MM.1S (cell line): ENCODE data around the gene FGF18.
A peak's percentile ranks its signal among the peaks of the same experiment; 100 is the strongest.
"Not testable (repeated sequence)": the region's sequence is repeated elsewhere in the genome, so short reads cannot be mapped to it uniquely, and the experiment has no call there.

Source experiments
- DNase-seq: peaks from one replicate; pipeline ENCODE4 v3.0.0-alpha.2; 2015
- H2AFZ ChIP-seq: fragments of 300-600 bp; sonication (generic); 2 replicates; pipeline ENCODE4 v1.6.0; 2016; ENCODE audit warnings: antibody characterized with exemption, low read length
- H3F3A ChIP-seq: fragments of 300-600 bp; sonication (generic); 2 replicates; pipeline ENCODE4 v1.6.1; 2016; ENCODE audit warnings: mild to moderate bottlenecking, antibody characterized with exemption, low read length, moderate library complexity, mixed read lengths; ENCODE audit not compliant: insufficient read depth
- H3K27ac ChIP-seq: fragments of 300-600 bp; sonication (generic); 2 replicates; pipeline ENCODE4 v1.5.1; 2016; ENCODE audit warnings: mild to moderate bottlenecking, low read length
- H3K27me3 ChIP-seq: fragments of 300-600 bp; sonication (generic); replicated peaks from 2 replicates; pipeline ENCODE4 v1.6.0; 2016; ENCODE audit warnings: low read length; ENCODE audit not compliant: insufficient read depth
- H3K36me3 ChIP-seq: fragments of 300-600 bp; sonication (generic); replicated peaks from 2 replicates; pipeline ENCODE4 v1.6.1; 2016; ENCODE audit warnings: mild to moderate bottlenecking, low read length, mixed read lengths; ENCODE audit not compliant: insufficient read depth
- H3K4me1 ChIP-seq: fragments of 300-600 bp; sonication (generic); 2 replicates; pipeline ENCODE4 v1.6.1; 2016; ENCODE audit warnings: low read length, mixed read lengths
- H3K4me2 ChIP-seq: fragments of 300-600 bp; sonication (generic); 2 replicates; pipeline ENCODE4 v1.6.0; 2016; ENCODE audit warnings: low read depth, low read length
- H3K4me3 ChIP-seq: fragments of 300-600 bp; sonication (generic); 2 replicates; pipeline ENCODE4 v1.5.1; 2016; ENCODE audit warnings: low read length, mixed read lengths
- H3K79me2 ChIP-seq: fragments of 300-600 bp; sonication (generic); 2 replicates; pipeline ENCODE4 v1.6.1; 2016; ENCODE audit warnings: mixed run types, low read length, mixed read lengths
- H3K9ac ChIP-seq: fragments of 300-600 bp; sonication (generic); 2 replicates; pipeline ENCODE4 v1.6.1; 2016; ENCODE audit warnings: low read length, mixed read lengths
- H3K9me2 ChIP-seq: fragments of 300-600 bp; sonication (generic); replicated peaks from 2 replicates; pipeline ENCODE4 v1.6.1; 2016; ENCODE audit warnings: mild to moderate bottlenecking, low read length, mixed read lengths; ENCODE audit not compliant: insufficient read depth
- H3K9me3 ChIP-seq: fragments of 300-600 bp; sonication (generic); replicated peaks from 2 replicates; pipeline ENCODE4 v1.6.1; 2016; ENCODE audit warnings: mild to moderate bottlenecking, low read length, mixed read lengths; ENCODE audit not compliant: insufficient read depth
- H4K20me1 ChIP-seq: fragments of 300-600 bp; sonication (generic); 2 replicates; pipeline ENCODE4 v1.6.1; 2016; ENCODE audit warnings: mild to moderate bottlenecking, low read length, moderate library complexity, mixed read lengths; ENCODE audit not compliant: insufficient read depth
- CTCF ChIP-seq: fragments of 300-600 bp; sonication (generic); IDR thresholded peaks from 2 replicates; pipeline ENCODE4 v1.5.1; 2016; ENCODE audit warnings: antibody characterized with exemption, low read length, mixed read lengths
- EZH2 ChIP-seq: fragments of 300-600 bp; sonication (generic); optimal IDR thresholded peaks from 2 replicates; pipeline ENCODE3; 2017; ENCODE audit warnings: low read depth, mild to moderate bottlenecking, antibody characterized with exemption, low read length, mixed read lengths
- EZH2phosphoT487 ChIP-seq: fragments of 300-600 bp; sonication (generic); IDR thresholded peaks from 2 replicates; pipeline ENCODE4 v1.6.1; 2018; ENCODE audit warnings: antibody characterized with exemption, low read length

FGF18 gene, protein sequence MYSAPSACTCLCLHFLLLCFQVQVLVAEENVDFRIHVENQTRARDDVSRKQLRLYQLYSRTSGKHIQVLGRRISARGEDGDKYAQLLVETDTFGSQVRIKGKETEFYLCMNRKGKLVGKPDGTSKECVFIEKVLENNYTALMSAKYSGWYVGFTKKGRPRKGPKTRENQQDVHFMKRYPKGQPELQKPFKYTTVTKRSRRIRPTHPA

GRCh38 chr5:171418982-171419687 is at the start of gene FGF18:
TSS of gene FGF18 (plus strand) at chr5:171419647. CDS start at chr5:171420200, 553 bp downstream.
- H3K4me1 ChIP-seq, result peaks cover 11% of the 10 kb centered on the region
- no peaks in the 10 kb centered on the region for H3K9me3 ChIP-seq
- peak within 1 kb of the TSS; percentile 81 for H3K4me2 ChIP-seq
- H3K36me3 ChIP-seq, result no peaks in the 10 kb centered on the region
- H4K20me1 ChIP-seq, result peaks cover 15% of the 10 kb centered on the region
- H3K79me2 ChIP-seq, result no peaks in the 10 kb centered on the region
- no peaks in the 10 kb centered on the region for H3K9me2 ChIP-seq
- H3K9ac ChIP-seq, result no peak within 1 kb of the TSS
- peak within 1 kb of the TSS; percentile 57 for H3K4me3 ChIP-seq
- H3K27me3 ChIP-seq, result 0 out of 2 replicates have a peak, but pooled peaks cover 7% of the 10 kb centered on the region
- no peak; the same call in 1 of the 2 replicates for TF ChIP-seq CTCF
- TF ChIP-seq EZH2phosphoT487, result no peak
- TF ChIP-seq EZH2, result no peak
- H3K27ac ChIP-seq, result no peak within 1 kb of the TSS
- no peak within 1 kb of the TSS for H2AFZ ChIP-seq
- peaks cover 29% of the 10 kb centered on the region; the same call in 1 of the 2 replicates for H3F3A ChIP-seq
- DNase-seq, result peak; percentile 72

DNA sequence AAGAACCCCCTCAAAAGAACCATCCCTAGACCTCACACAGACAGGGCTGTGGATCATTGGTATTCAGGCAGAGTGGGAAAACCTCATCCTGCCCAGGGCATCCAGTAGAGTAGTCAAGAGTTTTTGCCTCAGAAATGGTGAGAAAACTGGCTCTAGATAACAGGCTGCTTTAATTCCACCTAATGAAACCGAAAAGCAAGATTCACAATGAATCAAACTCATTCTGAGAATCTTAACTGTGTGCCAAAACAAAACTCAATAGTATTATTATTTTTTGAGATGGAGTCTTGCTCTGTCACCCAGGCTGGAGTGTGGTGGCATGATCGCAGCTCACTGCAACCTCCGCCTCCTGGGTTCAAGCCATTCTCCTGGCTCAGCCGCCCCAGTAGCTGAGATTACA is 49.5 kb upstream of the FGF18 start:
- H3K9ac ChIP-seq, result no peak overlapping the region
- H3K27me3 ChIP-seq, result no peaks in the 10 kb centered on the region
- no peak overlapping the region for H3K27ac ChIP-seq
- H3K9me2 ChIP-seq, result no peaks in the 10 kb centered on the region
- no peaks in the 10 kb centered on the region for H3K36me3 ChIP-seq
- no peak for DNase-seq
- H3K4me2 ChIP-seq, result no peak overlapping the region
- no peak for TF ChIP-seq EZH2phosphoT487
- TF ChIP-seq CTCF, result no peak
- TF ChIP-seq EZH2, result no peak
- H3F3A ChIP-seq, result peaks cover 10% of the 10 kb centered on the region
- no peaks in the 10 kb centered on the region for H3K9me3 ChIP-seq
- peaks cover 17% of the 10 kb centered on the region for H3K4me1 ChIP-seq
- no peak overlapping the region for H3K4me3 ChIP-seq
- H4K20me1 ChIP-seq, result no peaks in the 10 kb centered on the region
- no peaks in the 10 kb centered on the region; the same call in 1 of the 2 replicates for H3K79me2 ChIP-seq
- H2AFZ ChIP-seq, result no peak overlapping the region

DNA sequence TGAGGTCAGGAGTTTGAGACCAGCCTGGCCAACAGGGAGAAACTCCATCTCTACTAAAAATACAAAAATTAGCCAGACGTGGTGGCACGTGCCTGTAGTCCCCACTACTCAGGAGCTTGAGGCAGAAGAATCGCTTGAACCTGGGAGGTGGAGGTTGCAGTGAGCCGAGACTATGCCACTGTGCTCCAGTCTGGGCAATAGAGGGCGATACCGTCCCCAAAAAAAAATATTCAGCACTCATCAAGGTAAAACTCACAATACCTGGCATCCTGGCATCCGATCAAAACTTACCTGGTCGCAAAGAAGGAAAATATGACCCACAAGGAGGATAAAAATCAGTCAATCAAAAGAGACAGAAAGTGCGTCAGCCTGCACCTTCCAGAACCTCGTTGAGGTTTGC is 48.6 kb upstream of the FGF18 start:
- peak; percentile 24; the same call in 1 of the 2 replicates for TF ChIP-seq CTCF
- not testable (repeated sequence) for H3K4me2 ChIP-seq, H3K9me3 ChIP-seq, H3K36me3 ChIP-seq, H3K9me2 ChIP-seq, H4K20me1 ChIP-seq, H3K9ac ChIP-seq, H3K27me3 ChIP-seq, H3K79me2 ChIP-seq, DNase-seq, H2AFZ ChIP-seq, H3K4me3 ChIP-seq, H3K27ac ChIP-seq
- Histone ChIP-seq H3F3A (peaks cover 10% of the 10 kb centered on the region), H3K4me1 (peaks cover 17% of the 10 kb centered on the region)
